Stimulated activated CD8-positive, alpha-beta memory T cell treated with anti-CD3 and anti-CD28 coated beads, Interleukin-15, amount 100 ng/mL, for 48 hours (primary cell): ENCODE data around the gene LRRK1.
"Not testable (repeated sequence)": the region's sequence is repeated elsewhere in the genome, so short reads cannot be mapped to it uniquely, and the experiment has no call there.

Source experiments
- DNase-seq, 2 donors: peaks; one replicate each; pipeline ENCODE4 v3.0.0-alpha.2; 2020; ENCODE audit warnings: low read depth in 2 of 2

Gene LRRK1

GRCh38 chr15:101069654-101069973 lies 150.5 kb downstream of the LRRK1 start:
- no peak for DNase-seq

GRCh38 chr15:101070024-101070423 lies 150.9 kb downstream of the LRRK1 start:
- DNase-seq: no peak

GRCh38 chr15:101070502-101071273 lies 151.5 kb downstream of the LRRK1 start:
- no peak for DNase-seq

GRCh38 chr15:101071651-101072050 lies 152.5 kb downstream of the LRRK1 start:
- no peak for DNase-seq

DNA sequence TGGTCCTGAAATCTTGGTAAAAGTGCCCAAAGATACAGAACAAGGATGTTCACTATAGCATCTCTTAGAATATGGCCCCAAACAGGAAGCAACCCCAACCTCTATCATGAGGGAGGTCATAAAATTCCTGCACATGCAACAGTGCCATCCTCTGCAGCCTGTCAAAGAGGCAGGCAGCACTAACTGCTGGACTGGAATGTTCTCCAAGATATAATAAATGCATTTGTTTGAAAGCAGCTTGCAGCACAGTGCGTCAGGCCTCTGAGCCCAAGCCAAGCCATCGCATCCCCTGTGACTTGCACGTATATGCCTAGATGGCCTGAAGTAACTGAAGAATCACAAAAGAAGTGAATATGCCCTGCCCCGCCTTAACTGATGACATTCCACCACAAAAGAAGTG lies 153.1 kb downstream of the LRRK1 start:
- not testable (repeated sequence) for DNase-seq

DNA sequence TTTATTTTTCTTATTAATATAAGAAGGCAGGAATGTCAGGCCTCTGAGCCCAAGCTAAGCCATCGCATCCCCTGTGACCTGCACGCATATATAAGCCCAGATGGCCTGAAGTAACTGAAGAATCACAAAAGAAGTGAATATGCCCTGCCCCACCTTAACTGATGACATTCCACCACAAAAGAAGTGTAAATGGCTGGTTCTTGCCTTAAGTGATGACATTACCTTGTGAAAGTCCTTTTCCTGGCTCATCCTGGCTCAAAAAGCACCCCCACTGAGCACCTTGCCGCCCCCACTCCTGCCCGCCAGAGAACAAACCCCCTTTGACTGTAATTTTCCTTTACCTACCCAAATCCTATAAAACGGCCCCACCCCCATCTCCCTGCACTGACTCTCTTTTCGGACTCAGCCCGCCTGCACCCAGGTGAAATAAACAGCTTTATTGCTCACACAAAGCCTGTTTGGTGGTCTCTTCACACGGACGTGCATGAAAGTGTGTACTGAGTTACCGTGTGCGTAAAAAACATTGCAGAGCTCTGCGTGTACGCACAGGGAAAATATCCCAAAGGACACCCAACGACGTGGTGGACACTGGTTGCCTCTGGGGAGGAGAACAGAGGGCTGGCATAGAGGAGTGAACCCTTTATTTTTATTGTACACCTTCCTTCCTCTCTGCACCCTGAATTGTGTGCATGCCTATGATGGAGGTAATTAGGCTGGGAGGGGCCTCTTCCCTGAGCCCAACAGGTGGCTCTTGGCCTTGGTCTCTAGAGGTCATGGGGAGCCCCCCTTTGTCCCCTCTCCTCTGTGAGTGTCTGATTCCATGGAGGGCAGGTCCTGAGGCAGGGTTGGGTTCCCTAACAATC lies 158.9 kb downstream of the LRRK1 start:
- not testable (repeated sequence) for DNase-seq

GRCh38 chr15:101078669-101079323 lies 159.6 kb downstream of the LRRK1 start:
- DNase-seq: no peak

DNA sequence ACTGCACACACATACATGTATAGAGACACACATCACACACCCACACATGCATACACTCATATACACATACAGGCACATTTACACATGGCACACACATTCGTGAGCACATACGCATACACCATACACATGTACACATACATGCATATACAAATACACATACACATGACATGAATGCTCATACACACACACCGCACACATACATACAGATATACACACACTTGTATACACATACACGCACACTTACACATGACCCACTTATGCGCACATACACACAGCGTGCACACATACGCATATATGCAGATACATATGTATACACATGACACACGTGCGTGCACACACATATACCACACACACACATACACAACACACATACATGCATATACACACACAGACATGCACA lies 162.7 kb downstream of the LRRK1 start:
- DNase-seq: no peak

DNA sequence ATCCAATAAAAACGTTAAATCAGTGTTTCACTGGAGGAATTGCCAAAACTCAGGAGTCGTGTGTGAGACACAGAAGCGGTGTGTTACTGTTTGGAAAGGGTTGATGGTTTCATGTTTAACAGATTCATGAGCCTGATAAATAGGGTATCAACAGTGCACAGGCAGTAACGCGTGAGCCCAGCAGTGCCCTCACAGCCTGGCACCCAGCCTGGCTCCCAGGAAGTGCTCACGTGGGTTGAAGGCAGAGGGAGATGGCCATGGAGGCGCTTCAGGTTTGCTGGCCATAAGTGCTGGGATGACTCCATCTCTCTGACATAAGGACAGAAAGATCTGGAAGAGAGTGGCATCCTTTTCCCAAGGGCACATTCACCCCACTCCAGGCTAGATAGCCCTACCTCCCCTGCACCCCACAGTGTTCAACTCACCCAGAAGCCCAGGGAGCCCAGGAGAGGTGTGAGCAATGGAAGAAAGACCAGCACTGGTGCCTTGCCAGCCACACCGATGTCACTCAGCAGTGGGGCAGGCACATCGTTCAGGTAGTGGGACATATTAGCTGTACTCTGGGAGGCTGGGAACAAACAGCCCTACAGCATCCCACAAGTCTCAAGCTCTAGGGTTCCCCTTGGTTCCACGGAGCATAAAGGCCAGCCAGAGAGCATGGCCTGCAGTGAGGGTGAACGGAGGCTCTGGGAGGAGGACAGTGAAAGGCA lies 164.3 kb downstream of the LRRK1 start:
- no peak for DNase-seq

DNA sequence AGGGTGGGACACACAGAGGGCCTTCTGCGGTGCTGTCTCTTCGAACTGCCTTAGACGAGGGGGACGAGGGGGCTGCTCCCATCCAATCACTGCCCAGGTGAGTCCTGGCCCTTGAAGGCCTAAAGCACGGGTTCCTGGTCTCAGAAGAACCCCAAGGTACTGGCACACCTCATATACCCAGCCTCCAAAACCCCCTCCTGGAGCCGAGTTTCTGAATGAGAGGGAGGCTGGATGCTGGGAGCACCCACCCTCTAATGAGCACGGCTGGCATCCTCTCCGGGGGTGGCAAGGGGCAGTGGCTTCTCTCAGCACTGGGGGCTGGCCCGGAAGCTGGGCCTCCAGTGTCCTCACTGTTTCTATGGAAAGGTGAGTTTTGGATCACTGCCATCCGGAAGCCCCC lies 165.6 kb downstream of the LRRK1 start:
- DNase-seq: no peak

- no peak for DNase-seq
Measured at GRCh38 chr15:101085311-101085700, 166.1 kb downstream of the LRRK1 start.

DNA sequence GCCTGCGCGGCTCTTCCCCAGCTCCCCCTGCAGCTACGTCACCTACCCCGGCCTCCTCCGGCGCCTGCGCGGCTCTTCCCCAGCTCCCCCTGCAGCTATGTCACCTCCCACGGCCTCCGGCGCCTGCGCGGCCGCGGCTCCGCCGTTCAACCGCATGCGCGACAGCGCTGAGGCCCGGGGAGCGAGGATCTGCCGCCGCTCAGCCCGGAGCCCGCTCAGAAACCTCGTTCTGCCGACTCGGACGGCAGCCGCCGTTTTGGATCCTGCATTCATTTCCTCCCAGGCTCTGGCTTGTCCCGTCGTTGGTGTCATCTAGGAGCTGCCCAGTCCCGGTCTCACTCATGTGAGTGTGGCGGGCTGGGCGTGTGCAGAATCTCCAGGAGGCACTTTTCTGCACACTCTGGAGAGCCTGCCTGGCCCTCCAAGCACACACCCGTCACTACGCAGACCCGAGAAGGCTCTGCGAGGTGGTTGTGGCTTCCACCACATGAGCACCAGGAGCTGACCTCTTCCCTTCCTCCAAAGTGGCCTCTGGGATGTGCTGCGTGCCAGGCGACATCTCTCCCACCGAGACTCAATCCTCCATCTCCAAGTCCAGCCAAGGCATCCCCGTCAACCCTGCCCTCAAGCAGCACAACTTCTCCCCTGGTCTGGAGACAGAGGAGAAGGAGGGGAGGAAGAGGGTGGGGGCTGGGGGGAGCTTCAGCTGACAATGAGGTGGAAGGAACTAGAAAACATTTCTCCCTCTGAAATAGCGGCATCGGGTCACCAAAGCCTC lies 167.4 kb downstream of the LRRK1 start:
- no peak for DNase-seq

DNA sequence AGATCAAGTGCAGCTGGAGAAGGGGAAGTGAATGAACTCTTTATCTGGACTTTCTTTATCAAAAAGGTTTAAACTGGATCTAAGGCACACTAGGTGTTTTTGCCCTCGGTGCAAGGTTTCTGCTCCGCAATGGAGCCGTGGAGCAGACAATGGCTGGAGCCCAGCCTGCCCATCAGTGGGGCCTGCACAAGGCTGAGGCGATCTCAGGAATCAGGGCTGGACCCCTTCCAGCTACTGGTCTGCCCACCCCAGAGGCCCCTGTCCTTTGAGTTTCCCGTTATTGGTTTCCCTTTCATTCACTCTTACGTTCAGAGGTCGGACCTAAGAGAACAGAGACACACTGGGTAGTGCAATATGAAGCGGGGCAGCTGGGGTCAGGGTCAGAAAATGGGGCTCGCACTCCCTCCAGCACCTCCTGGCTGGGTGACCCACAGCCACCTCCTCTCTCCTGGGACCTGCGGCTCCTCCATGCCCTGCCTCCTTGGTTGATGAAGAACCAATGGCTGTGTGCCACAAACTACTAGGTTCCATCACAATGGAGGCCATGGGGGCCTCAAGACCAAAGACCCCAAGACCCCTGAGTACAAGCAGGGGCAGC lies 168.1 kb downstream of the LRRK1 start:
- DNase-seq: no peak

DNA sequence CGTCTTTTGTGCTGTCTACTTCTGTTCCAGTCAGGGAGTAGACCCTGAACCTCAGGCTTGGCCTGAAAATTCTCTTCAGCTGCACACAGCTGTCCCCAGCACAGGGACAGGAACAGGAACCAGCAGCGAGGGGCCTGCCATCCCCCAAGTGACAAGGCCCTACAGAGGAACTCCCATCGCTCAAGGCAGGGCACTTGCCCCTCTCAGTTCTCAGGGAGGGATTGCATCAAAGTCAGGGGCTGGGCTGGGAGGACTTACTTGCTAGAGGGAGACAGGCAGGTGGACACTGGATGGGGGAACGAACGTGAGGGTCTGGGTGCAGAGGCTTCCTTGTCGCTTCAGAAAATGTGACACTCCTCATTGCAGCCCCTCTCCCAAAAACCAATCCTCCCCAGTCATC lies 169.1 kb downstream of the LRRK1 start:
- no peak for DNase-seq

GRCh38 chr15:101088788-101089578 lies 169.8 kb downstream of the LRRK1 start:
- DNase-seq: peak; percentile 65 to 66

GRCh38 chr15:101089579-101090427 lies 170.6 kb downstream of the LRRK1 start:
- no peak for DNase-seq

- DNase-seq: no peak
Measured at GRCh38 chr15:101090428-101090790, 171.3 kb downstream of the LRRK1 start.

GRCh38 chr15:101091080-101092017 lies 172.2 kb downstream of the LRRK1 start:
- DNase-seq: no peak
